ENCODE data around the gene COBLL1. TPM values are rescaled to one million over a fixed set of nuclear protein-coding genes. Genes with fewer than 3 reads are reported as not detected.
A peak's percentile ranks its signal among the peaks of the same experiment; 100 is the strongest.

The COBLL1 gene
- total RNA-seq, 6 experiments from 2014 or later: 28.1 to 49.7 (median 29.9) TPM

DNA sequence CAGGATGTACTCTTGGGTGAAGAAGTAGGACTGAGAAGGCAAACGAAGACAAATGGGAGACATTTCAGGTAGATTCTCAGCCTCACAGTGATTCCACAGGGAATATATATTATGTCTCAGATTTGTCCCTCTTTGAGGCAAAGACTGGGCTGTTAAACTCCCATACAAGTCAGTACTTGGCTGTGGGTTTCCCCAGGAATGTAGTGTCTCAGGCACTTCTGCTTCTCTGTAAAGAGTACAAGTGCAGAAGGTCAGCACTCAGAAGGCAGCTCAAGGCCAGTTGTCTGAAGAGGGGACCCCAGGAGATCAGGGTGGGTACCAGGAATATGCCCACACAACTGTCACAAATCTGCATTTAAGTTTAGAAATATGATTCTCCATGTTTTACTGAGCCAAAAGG is 39.9 kb upstream of the COBLL1 start:
- TF ChIP-seq, protein P1, sequence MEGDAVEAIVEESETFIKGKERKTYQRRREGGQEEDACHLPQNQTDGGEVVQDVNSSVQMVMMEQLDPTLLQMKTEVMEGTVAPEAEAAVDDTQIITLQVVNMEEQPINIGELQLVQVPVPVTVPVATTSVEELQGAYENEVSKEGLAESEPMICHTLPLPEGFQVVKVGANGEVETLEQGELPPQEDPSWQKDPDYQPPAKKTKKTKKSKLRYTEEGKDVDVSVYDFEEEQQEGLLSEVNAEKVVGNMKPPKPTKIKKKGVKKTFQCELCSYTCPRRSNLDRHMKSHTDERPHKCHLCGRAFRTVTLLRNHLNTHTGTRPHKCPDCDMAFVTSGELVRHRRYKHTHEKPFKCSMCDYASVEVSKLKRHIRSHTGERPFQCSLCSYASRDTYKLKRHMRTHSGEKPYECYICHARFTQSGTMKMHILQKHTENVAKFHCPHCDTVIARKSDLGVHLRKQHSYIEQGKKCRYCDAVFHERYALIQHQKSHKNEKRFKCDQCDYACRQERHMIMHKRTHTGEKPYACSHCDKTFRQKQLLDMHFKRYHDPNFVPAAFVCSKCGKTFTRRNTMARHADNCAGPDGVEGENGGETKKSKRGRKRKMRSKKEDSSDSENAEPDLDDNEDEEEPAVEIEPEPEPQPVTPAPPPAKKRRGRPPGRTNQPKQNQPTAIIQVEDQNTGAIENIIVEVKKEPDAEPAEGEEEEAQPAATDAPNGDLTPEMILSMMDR (IDR thresholded peaks at IDR 0.05): no peak
- DNase-seq: no peak
- Mint-ChIP-seq H3K9me3 (no peaks in the 10 kb centered on the region), H3K36me3 (ENCODE audit: low read depth) (no peaks in the 10 kb centered on the region), H3K27me3 (ENCODE audit: insufficient read depth) (no peaks in the 10 kb centered on the region), H3K27ac (no peak overlapping the region), H3K4me3 (no peak overlapping the region), H3K4me1 (ENCODE audit: low read depth) (peaks cover 17% of the 10 kb centered on the region; the same call in 1 of the 2 replicates)

DNA sequence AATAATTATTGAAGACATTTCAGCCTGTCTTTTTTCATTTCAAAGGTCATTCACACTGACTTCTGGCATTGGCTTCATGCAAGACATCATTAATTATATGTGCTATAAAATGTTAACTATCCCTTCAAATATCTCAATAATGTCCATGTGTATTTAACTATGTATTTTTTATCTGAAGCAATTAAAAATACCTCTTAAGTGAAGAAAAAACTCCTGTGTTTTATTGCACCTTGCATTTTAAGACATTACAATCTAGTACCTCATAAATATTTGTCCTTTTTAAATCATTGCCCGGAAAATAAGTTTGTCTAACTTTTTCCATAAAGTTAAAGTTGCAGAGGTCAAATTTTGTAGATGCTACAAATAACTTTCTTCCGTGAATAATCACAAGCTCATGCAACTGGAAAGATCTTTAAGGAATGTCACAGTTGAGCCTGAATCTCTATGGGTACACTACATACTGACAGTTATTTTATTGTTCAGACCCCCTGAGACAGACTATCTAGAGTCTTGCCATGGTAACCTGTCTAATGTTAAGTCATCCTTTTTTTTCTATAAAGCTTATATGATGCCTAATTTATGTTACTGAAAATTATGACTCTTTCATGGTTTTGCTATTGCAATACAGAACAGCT is 38.4 kb upstream of the COBLL1 start:
- H3K27me3 Mint-ChIP-seq (ENCODE audit: insufficient read depth): no peaks in the 10 kb centered on the region
- H3K27ac Mint-ChIP-seq: peak overlapping the region; percentile 10; the same call in 1 of the 2 replicates
- peak; percentile 28 for DNase-seq
- H3K9me3 Mint-ChIP-seq: no peaks in the 10 kb centered on the region
- TF ChIP-seq, protein P1 (IDR thresholded peaks at IDR 0.05): no peak
- peaks cover 17% of the 10 kb centered on the region; the same call in 1 of the 2 replicates for H3K4me1 Mint-ChIP-seq (ENCODE audit: low read depth)
- no peaks in the 10 kb centered on the region for H3K36me3 Mint-ChIP-seq (ENCODE audit: low read depth)
- H3K4me3 Mint-ChIP-seq: no peak overlapping the region; the same call in 1 of the 2 replicates

DNA sequence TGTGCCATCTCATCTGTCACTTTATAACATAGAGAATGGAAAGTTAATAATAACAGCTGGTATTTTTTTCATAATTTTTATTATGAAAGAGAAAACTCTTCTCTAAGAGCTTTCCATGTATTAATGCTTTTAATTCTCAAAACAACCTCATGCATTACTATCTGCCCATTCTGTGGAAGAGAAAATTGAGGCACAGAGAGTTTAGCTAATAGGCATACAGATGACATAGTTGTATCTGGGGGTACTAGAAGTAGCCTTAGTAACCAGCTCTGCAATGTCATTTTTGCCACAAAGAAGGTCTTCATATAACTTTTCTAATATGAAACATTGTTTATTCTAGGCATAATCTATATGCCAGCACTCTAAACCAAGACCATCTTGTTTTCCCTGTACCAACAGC is 36.3 kb upstream of the COBLL1 start:
- no peaks in the 10 kb centered on the region for H3K9me3 Mint-ChIP-seq
- DNase-seq: no peak
- no peak overlapping the region for H3K27ac Mint-ChIP-seq
- H3K36me3 Mint-ChIP-seq (ENCODE audit: low read depth): no peaks in the 10 kb centered on the region
- no peak overlapping the region for H3K4me3 Mint-ChIP-seq
- TF ChIP-seq, protein P1 (IDR thresholded peaks at IDR 0.05): no peak
- H3K27me3 Mint-ChIP-seq (ENCODE audit: insufficient read depth): no peaks in the 10 kb centered on the region
- peaks cover 28% of the 10 kb centered on the region for H3K4me1 Mint-ChIP-seq (ENCODE audit: low read depth)

DNA sequence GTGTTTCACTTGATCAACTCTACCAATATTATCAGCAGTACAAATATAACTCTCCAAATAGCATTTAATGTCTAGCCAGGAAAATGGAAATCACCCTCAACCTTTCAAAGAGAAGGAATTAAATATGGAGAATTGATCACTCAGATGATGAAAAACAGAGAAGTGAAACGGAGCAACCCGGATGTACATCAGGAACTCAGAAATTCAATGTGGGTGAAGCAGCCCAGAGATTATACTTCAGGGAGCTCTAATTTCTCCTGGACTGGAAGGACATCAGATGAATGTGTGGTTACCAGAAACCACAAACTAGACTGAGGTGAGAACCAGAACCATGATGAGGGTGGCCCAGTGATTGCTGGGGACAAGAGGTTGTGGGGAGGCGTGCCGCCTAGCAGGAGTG is 35.5 kb upstream of the COBLL1 start:
- Mint-ChIP-seq H3K4me3 (no peak overlapping the region), H3K27me3 (ENCODE audit: insufficient read depth) (no peaks in the 10 kb centered on the region), H3K36me3 (ENCODE audit: low read depth) (no peaks in the 10 kb centered on the region), H3K4me1 (ENCODE audit: low read depth) (peaks cover 24% of the 10 kb centered on the region), H3K27ac (no peak overlapping the region), H3K9me3 (no peaks in the 10 kb centered on the region)
- TF ChIP-seq, protein P1 (IDR thresholded peaks at IDR 0.05): no peak
- DNase-seq: no peak

DNA sequence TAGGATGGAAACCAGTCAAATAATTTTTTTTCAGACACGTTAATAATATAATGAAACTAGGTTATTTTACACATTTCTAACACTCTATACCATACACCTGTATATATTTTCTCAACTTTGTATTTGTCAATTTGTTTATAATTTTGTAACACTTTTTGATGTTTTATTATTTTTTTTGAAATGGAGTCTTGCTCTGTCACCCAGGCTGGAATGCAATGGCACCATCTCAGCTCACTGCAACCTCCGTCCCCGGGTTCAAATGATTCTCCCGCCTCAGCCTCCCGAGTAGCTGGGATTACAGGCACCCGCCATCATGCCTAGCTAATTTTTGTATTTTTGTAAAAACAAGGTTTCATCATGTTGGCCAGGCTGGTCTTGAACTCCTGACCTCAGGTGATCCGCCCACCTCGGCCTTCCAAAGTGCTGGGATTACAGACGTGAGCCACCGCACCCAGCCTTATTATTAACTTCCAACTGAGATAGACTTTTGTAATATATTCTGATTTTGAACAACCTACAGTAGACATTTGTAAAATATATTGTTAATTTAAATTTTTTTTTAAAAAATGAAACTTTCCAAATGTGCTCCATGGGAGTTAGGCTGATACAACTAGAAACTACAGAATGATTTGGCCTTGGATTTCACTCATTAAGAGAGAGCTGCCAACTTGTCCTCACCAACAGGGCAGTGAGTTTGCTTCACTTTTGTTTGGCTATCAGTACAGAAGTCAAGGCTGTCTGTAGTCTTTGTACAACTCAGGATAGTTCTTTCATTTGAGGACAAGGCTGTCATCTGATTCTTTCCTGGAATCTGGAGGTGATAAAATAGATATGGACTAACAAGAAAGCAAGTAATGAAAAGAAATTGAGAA is 33.9 kb upstream of the COBLL1 start:
- Mint-ChIP-seq H3K27me3 (ENCODE audit: insufficient read depth) (no peaks in the 10 kb centered on the region), H3K4me1 (ENCODE audit: low read depth) (peaks cover 20% of the 10 kb centered on the region), H3K27ac (no peak overlapping the region), H3K9me3 (no peaks in the 10 kb centered on the region), H3K4me3 (no peak overlapping the region), H3K36me3 (ENCODE audit: low read depth) (no peaks in the 10 kb centered on the region)
- DNase-seq: no peak
- TF ChIP-seq, protein P1 (IDR thresholded peaks at IDR 0.05): no peak
